ENCODE data around the gene ABHD8.

Gene ABHD8

GRCh38 chr19:17334414-17335409 is 31.5 kb upstream of the ABHD8 start, which contains the start of gene ANO8:
Gene ANO8 (minus strand): TSS chr19:17334855. CDS start chr19:17334670, 185 bp downstream.
- Histone ChIP-seq H3K23ac (ENCODE audit: low read length) (no peak within 1 kb of the TSS), H2BK15ac (replicated peaks; ENCODE audit: low read depth) (no peak within 1 kb of the TSS), H3K79me2 (ENCODE audit: control insufficient read depth, insufficient read depth, low read length) (no peaks in the 10 kb centered on the region), H3K9ac (ENCODE audit: low read length) (peak within 1 kb of the TSS; percentile 89), H3K4me2 (ENCODE audit: low read length) (peak within 1 kb of the TSS; percentile 48), H3K4ac (ENCODE audit: low read depth, low read length) (peak within 1 kb of the TSS; percentile 41), H3K18ac (ENCODE audit: low read length) (peak within 1 kb of the TSS; percentile 52), H3K27ac (ENCODE audit: low read depth, low read length) (peak within 1 kb of the TSS; percentile 55), H3K79me1 (ENCODE audit: low read length) (peaks cover 2% of the 10 kb centered on the region), H3K27me3 (ENCODE audit: insufficient read depth, low read length, poor library complexity) (no peaks in the 10 kb centered on the region), H2BK120ac (ENCODE audit: low read depth, low read length) (no peak within 1 kb of the TSS), H2BK5ac (ENCODE audit: low read length) (no peak within 1 kb of the TSS), H3K4me1 (ENCODE audit: control insufficient read depth, low read depth, low read length) (no peaks in the 10 kb centered on the region), H2AK5ac (ENCODE audit: low read length) (no peak within 1 kb of the TSS), H3K56ac (ENCODE audit: low read length) (peak within 1 kb of the TSS; percentile 93), H4K5ac (ENCODE audit: low read length) (no peak within 1 kb of the TSS), H3K36me3 (ENCODE audit: control insufficient read depth, insufficient read depth, low read length) (no peaks in the 10 kb centered on the region), H4K8ac (ENCODE audit: low read depth, low read length) (no peak within 1 kb of the TSS), H3K4me3 (ENCODE audit: low read length) (peak within 1 kb of the TSS; percentile 71)
- peak; percentile 99 for DNase-seq
- no CpG with 5 or more reads among the region's 86 CpGs for WGBS (ENCODE audit: extremely low coverage, insufficient coverage, low lambda C conversion rate)

GRCh38 chr19:17333611-17334413 is 30.6 kb upstream of the ABHD8 start:
- Histone ChIP-seq H3K79me1 (ENCODE audit: low read length) (peaks cover 2% of the 10 kb centered on the region), H4K5ac (ENCODE audit: low read length) (no peak overlapping the region), H3K4ac (ENCODE audit: low read depth, low read length) (peak overlapping the region; percentile 41), H3K27ac (ENCODE audit: low read depth, low read length) (no peak overlapping the region), H3K4me3 (ENCODE audit: low read length) (peak overlapping the region; percentile 71), H3K56ac (ENCODE audit: low read length) (peak overlapping the region; percentile 93), H2BK120ac (ENCODE audit: low read depth, low read length) (no peak overlapping the region), H2BK15ac (replicated peaks; ENCODE audit: low read depth) (no peak overlapping the region), H3K79me2 (ENCODE audit: control insufficient read depth, insufficient read depth, low read length) (no peaks in the 10 kb centered on the region), H3K18ac (ENCODE audit: low read length) (peak overlapping the region; percentile 52), H3K4me2 (ENCODE audit: low read length) (peak overlapping the region; percentile 27), H2BK5ac (ENCODE audit: low read length) (no peak overlapping the region), H4K8ac (ENCODE audit: low read depth, low read length) (no peak overlapping the region), H3K23ac (ENCODE audit: low read length) (no peak overlapping the region), H3K9ac (ENCODE audit: low read length) (peak overlapping the region; percentile 89), H3K36me3 (ENCODE audit: control insufficient read depth, insufficient read depth, low read length) (no peaks in the 10 kb centered on the region), H3K4me1 (ENCODE audit: control insufficient read depth, low read depth, low read length) (no peaks in the 10 kb centered on the region), H2AK5ac (ENCODE audit: low read length) (no peak overlapping the region), H3K27me3 (ENCODE audit: insufficient read depth, low read length, poor library complexity) (no peaks in the 10 kb centered on the region)
- peak; percentile 69 for DNase-seq
- no CpG with 5 or more reads among the region's 52 CpGs for WGBS (ENCODE audit: extremely low coverage, insufficient coverage, low lambda C conversion rate)

GRCh38 chr19:17332677-17333581 is 29.7 kb upstream of the ABHD8 start:
- Histone ChIP-seq H3K18ac (ENCODE audit: low read length) (no peak overlapping the region), H4K5ac (ENCODE audit: low read length) (no peak overlapping the region), H3K79me2 (ENCODE audit: control insufficient read depth, insufficient read depth, low read length) (no peaks in the 10 kb centered on the region), H3K4me3 (ENCODE audit: low read length) (no peak overlapping the region), H3K23ac (ENCODE audit: low read length) (no peak overlapping the region), H3K56ac (ENCODE audit: low read length) (no peak overlapping the region), H3K27me3 (ENCODE audit: insufficient read depth, low read length, poor library complexity) (no peaks in the 10 kb centered on the region), H4K8ac (ENCODE audit: low read depth, low read length) (no peak overlapping the region), H3K4me1 (ENCODE audit: control insufficient read depth, low read depth, low read length) (no peaks in the 10 kb centered on the region), H3K4me2 (ENCODE audit: low read length) (no peak overlapping the region), H3K27ac (ENCODE audit: low read depth, low read length) (no peak overlapping the region), H2AK5ac (ENCODE audit: low read length) (no peak overlapping the region), H3K9ac (ENCODE audit: low read length) (no peak overlapping the region), H2BK15ac (replicated peaks; ENCODE audit: low read depth) (no peak overlapping the region), H3K36me3 (ENCODE audit: control insufficient read depth, insufficient read depth, low read length) (no peaks in the 10 kb centered on the region), H2BK120ac (ENCODE audit: low read depth, low read length) (no peak overlapping the region), H3K4ac (ENCODE audit: low read depth, low read length) (no peak overlapping the region), H3K79me1 (ENCODE audit: low read length) (no peaks in the 10 kb centered on the region), H2BK5ac (ENCODE audit: low read length) (no peak overlapping the region)
- DNase-seq, result peak; percentile 94
- no CpG with 5 or more reads among the region's 45 CpGs for WGBS (ENCODE audit: extremely low coverage, insufficient coverage, low lambda C conversion rate)

- Histone ChIP-seq H4K8ac (ENCODE audit: low read depth, low read length) (no peak overlapping the region), H3K4me3 (ENCODE audit: low read length) (no peak overlapping the region), H3K36me3 (ENCODE audit: control insufficient read depth, insufficient read depth, low read length) (no peaks in the 10 kb centered on the region), H3K4me1 (ENCODE audit: control insufficient read depth, low read depth, low read length) (no peaks in the 10 kb centered on the region), H3K23ac (ENCODE audit: low read length) (no peak overlapping the region), H3K4ac (ENCODE audit: low read depth, low read length) (no peak overlapping the region), H3K4me2 (ENCODE audit: low read length) (no peak overlapping the region), H2BK5ac (ENCODE audit: low read length) (no peak overlapping the region), H3K27me3 (ENCODE audit: insufficient read depth, low read length, poor library complexity) (no peaks in the 10 kb centered on the region), H4K5ac (ENCODE audit: low read length) (no peak overlapping the region), H3K27ac (ENCODE audit: low read depth, low read length) (no peak overlapping the region), H3K79me1 (ENCODE audit: low read length) (no peaks in the 10 kb centered on the region), H2BK15ac (replicated peaks; ENCODE audit: low read depth) (no peak overlapping the region), H3K79me2 (ENCODE audit: control insufficient read depth, insufficient read depth, low read length) (no peaks in the 10 kb centered on the region), H3K18ac (ENCODE audit: low read length) (no peak overlapping the region), H2BK120ac (ENCODE audit: low read depth, low read length) (no peak overlapping the region), H3K56ac (ENCODE audit: low read length) (no peak overlapping the region), H2AK5ac (ENCODE audit: low read length) (no peak overlapping the region), H3K9ac (ENCODE audit: low read length) (no peak overlapping the region)
- no peak for DNase-seq
- no CpG with 5 or more reads among the region's 8 CpGs for WGBS (ENCODE audit: extremely low coverage, insufficient coverage, low lambda C conversion rate)
These were observed 29.1 kb upstream of the ABHD8 start for GRCh38 chr19:17332360-17332676.

GRCh38 chr19:17331045-17331558 is 27.9 kb upstream of the ABHD8 start:
- no peak overlapping the region for H2BK5ac ChIP-seq (ENCODE audit: low read length)

More at GRCh38 chr19:17331045-17331558, 27.9 kb upstream of the ABHD8 start:
- Histone ChIP-seq H3K27me3 (ENCODE audit: insufficient read depth, low read length, poor library complexity) (no peaks in the 10 kb centered on the region), H3K4me1 (ENCODE audit: control insufficient read depth, low read depth, low read length) (no peaks in the 10 kb centered on the region), H3K36me3 (ENCODE audit: control insufficient read depth, insufficient read depth, low read length) (no peaks in the 10 kb centered on the region), H2BK15ac (replicated peaks; ENCODE audit: low read depth) (no peak overlapping the region), H3K4me3 (ENCODE audit: low read length) (no peak overlapping the region), H3K4me2 (ENCODE audit: low read length) (no peak overlapping the region), H2AK5ac (ENCODE audit: low read length) (no peak overlapping the region), H3K4ac (ENCODE audit: low read depth, low read length) (no peak overlapping the region), H3K79me1 (ENCODE audit: low read length) (no peaks in the 10 kb centered on the region), H2BK120ac (ENCODE audit: low read depth, low read length) (no peak overlapping the region), H3K56ac (ENCODE audit: low read length) (no peak overlapping the region), H4K5ac (ENCODE audit: low read length) (no peak overlapping the region), H3K18ac (ENCODE audit: low read length) (no peak overlapping the region), H3K9ac (ENCODE audit: low read length) (no peak overlapping the region), H3K27ac (ENCODE audit: low read depth, low read length) (no peak overlapping the region), H3K79me2 (ENCODE audit: control insufficient read depth, insufficient read depth, low read length) (no peaks in the 10 kb centered on the region), H4K8ac (ENCODE audit: low read depth, low read length) (no peak overlapping the region), H3K23ac (ENCODE audit: low read length) (no peak overlapping the region)
- no peak for DNase-seq
- no CpG with 5 or more reads among the region's 13 CpGs for WGBS (ENCODE audit: extremely low coverage, insufficient coverage, low lambda C conversion rate)
